HS-5 (cell line): ENCODE data around the gene MUC6.

Experiments used
- DNase-seq: peaks from one replicate; pipeline ENCODE4 v3.0.0-alpha.2; 2012; ENCODE audit warnings: low read depth

Gene MUC6

DNA sequence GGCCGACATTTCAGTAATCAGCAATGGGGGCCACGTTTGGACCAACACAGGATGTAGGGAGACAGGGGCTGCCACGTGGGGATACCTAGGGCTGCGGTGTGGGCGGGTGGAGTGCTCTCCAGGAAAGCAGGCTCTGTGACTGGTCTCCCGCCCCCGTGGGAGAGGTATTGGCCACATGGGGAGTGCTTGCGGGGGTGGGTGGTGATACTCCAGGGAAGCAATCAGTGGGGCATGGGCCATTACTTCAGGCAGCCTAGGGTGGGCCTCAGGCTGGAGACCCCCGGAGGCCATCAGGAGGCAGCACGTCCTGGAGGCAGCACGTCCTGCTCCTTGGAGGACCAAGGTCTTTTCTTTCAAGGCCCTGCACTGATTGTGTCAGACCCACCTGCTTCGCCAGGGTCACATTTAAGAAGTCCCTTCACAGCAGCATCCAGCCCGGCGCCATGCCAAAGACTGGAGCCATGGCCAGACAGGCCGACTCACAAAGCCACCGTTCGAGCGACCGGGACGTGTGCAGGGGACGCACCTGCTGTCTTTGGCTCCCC lies 35.1 kb upstream of the MUC6 start:
- no peak for DNase-seq

DNA sequence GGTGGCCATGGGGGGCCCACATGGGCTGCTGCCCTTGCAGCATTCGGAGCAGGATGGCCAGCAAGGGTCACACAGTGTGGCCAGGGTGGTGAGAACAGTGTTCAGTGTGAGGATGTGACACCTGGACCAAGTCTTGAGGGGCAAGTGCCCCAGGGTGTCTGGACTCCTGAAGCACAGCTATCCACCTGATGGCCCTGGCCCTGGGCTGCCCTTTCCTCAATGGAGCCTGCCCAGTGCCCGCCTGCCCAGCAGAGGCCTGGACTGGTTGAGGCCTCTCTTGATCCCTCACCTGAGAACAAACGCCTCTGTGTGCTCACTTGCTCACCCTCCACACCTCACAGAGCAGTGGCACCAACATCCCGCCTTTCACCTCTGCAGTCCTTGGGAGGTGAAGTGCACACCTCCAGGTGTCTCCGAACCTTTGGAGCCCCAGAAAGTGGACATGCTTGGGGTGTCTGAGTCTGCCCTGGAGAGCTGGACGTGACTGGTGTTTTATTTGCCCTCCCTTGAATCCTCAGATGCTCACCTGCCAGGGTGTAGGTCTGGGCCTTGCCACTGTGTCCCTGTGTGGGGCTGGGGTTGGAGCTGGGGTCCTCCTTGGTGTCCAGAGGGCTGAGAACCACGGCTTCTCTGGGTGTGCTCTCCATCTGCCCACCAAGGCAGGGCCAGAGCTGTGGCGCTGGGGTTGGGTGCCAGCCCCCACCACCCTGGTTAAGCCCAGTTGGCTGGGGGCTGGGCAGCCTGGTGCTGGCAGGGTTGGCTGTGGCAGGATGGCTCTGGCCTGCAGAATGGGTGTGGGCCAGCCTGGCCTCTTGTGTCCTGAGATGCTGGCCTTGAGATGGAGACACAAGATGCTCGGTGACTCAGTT lies 34.3 kb upstream of the MUC6 start:
- no peak for DNase-seq

DNA sequence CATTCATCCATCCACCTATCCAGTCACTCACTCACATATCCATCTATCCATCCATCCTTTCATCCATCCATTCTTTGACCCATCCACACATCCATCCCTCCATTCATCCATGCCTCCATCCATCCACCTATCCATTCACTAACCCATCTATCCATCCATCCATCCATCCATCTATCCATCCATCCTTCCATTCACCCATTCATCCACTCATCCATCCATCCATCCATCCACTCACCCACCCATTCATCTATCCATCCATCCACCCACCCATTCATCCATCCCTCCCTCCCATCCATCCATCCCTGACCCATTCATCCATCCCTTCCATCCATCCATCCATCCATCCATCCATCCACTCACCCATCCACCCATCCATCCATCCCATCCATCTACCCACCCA lies 33.2 kb upstream of the MUC6 start:
- DNase-seq: no peak

DNA sequence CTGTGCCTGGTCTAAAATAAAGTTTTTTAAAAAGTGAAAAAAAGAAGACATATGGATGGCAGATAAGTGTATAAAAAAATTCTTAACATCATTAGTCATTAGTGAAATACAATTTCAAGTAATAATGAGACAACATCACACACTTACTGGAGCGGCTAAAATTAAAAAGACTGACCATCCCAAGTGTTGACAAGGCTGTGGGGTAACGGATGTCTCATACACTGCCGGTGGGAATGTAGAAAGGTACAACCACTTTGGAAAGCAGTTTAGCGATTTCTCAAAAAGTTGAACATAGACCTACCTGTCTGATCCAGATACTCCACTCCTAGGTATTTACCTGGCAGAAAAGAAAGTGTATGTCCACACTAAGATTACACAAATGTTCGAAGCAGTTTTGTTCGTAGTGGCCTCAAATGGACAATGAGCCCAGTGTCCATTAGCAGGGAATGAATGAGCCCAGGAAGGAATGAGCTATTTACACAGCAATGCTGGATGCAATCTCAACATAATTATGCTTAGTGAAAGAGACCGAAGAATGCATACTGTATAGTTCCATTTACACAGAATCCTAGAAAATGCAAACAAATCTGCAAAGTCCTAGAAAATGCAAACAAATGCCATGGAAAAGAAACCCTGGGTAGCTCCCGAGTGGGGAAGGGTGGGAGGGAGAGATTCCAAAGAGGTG lies 31.4 kb upstream of the MUC6 start:
- DNase-seq: no peak

DNA sequence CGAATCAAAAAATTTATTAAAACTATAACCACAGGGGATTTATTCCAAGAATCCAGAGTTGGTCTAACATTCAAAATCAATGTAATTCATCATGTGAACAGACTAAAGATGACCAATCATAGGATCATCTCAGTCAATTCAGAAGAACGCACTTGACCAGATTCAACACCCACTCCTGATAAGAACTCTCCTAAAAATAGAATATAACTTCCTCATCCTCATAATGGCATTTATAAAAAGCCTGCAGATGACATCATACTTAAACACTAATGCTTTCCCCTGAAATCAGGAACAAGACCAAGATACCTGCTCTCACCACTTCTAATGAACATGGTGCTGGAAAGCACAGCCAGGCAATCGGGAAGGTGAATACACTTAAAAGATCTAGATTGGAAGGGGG lies 27.6 kb upstream of the MUC6 start:
- no peak for DNase-seq

DNA sequence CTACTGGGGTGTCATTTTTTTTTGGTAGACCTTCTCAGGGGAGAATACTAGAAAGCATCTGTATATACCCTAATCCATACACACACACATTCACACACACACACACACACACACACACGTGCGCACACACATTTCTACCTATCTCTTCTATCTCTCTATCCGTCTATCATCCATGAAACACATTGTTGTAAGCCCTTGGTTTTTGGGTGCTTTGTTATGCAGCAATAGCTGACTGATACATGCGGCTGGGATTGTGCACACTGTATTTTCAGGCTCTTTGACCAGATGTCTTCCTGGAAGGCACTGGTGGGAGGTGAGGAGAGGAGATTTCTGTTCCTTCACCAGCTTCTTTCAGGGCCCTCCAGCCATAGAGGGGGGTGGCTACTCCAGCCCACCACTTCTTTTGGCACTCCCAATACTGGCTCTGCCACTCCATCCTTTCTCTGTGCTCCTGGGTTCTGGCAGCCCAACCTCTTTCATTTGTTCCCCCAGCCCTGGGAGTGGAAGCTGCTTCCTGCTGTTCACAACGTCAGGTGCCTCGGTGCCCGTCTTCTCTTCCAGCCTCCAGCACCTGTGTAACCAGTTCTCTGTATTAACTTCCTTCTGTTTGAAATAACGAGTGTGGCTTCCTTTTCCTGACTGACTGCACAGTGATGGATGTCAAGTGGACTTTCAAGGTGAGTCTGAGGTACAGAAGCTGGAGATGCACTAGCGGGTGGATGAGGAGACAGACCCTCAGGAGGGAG lies 25.7 kb upstream of the MUC6 start:
- no peak for DNase-seq

DNA sequence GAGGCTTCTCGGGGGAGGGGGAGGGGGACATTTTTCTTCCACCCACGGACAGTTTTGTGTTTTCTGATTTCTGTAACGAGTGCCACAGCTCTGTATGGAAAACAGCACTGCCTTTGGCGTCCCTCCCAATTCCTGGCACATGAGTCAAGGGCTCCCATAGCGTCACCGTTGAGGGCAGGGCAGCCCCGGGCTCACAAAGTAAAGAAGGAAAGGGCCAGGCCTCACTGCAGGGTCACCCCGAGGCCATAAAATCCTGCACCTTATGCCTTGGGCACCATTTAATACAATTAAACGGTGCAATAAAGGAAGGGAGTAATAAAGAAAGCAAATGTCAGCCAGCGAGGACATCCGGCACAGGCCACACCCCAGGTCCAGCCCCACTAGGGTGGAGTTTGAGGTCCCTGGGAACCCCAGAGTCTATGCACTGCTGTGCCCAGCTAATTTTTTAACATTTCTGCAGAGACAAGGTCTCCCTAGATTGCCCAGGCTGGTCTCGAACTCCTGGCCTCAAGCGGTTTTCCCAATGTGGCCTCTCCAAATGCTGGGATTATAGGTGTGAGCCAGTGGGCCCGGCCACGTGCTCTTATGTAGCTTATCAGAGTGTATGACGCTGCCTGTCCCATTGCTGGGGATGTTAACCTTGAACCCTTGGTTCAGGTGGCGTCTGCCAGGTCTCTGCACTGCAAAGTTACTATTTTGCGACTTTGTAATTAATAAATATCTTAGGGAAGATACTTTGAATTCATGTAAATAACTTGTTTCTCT lies 24.5 kb upstream of the MUC6 start:
- peak; percentile 11 for DNase-seq

DNA sequence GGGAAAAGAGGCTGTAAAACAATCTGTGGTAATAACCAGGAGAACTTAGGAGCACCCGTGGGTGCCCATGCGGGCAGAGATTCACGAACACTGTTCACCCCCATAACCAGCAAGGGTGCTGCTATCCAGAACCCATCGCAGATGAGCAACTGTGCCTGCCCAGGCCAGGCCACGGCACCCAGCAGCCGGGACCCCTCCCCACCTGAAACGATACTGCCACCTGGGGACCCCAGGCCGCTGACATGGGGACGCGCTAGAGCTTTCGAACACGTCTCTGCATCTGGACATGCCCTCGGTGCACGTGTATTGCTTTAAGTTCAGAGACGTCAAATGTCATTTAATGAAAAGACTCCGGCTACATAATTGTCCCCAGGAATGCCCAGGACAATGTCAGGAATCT lies 23.9 kb upstream of the MUC6 start:
- DNase-seq: no peak

DNA sequence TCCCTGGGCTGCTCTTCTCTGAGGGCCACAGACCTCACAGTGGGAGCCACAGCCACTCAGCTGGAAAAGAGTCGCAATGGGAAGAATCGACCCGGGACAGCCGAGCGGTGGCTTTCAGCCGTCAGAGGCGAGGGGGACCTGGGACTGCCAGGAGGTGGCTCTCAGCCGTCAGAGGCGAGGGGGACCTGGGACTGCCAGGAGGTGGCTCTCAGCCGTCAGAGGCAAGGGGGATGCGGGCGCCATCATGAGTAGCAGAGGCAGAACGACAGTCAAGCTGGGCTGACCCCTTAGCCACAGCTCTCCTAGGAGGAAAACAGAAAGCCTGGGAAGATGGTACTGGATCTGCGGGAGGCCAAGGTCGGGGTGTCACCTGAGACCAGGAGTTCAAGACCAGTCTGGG lies 23.2 kb upstream of the MUC6 start:
- no peak for DNase-seq

DNA sequence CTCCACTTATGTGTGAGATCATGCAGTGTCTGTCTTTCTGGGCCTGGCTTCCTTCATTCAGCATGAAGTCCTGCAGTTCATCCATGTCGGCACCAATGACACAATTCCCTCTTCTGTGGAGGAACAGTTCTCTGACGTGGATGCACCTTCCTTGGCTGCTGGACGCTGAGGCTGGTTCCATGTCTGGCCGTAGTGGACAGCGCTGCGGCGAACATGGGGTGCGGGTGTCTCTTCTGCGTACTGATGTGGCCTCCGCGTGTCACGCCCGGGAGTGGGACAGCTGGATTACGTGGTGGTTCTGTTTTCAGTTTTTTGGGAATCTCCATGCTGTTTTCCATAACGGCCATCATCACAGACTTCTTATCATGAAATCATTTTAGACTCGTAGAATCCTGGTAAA lies 21.3 kb upstream of the MUC6 start:
- DNase-seq: no peak

DNA sequence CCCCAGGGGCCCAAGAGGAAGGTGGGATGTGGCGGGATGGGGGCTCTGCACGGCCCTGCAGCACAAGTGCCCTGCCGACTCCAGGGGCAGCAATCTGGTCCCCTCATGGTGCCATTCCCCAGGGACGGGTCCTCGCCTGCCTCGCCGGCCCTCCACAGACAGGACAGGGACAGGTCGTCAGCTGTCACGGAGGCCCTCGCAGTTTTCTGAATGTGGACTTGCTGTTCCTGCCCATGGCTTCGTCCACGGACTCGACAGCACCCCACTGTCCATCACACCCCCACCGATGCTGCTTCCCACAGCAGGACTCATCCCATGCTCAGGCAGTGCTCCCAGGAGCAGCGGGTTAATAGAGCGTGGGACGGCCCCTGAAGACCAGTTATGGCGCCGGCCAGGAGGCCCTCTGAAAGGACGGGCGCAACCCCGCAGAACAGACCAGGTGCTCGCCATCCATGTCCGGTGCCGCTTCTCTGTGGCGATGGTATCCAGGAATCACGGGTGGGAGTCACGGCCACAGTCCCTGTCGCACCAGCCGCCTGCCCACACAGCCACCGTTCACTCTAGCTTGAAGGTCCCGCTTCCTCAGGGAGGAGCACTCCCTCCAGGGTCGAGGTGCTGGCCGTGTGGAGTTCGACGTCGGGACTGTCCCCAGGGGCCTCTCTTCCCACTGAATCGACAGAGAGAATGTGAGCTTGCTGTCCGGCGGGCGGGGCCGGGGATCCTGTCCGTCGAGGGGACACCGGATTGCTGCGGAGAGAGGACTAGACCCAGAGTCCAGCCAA lies 19.7 kb upstream of the MUC6 start:
- no peak for DNase-seq

DNA sequence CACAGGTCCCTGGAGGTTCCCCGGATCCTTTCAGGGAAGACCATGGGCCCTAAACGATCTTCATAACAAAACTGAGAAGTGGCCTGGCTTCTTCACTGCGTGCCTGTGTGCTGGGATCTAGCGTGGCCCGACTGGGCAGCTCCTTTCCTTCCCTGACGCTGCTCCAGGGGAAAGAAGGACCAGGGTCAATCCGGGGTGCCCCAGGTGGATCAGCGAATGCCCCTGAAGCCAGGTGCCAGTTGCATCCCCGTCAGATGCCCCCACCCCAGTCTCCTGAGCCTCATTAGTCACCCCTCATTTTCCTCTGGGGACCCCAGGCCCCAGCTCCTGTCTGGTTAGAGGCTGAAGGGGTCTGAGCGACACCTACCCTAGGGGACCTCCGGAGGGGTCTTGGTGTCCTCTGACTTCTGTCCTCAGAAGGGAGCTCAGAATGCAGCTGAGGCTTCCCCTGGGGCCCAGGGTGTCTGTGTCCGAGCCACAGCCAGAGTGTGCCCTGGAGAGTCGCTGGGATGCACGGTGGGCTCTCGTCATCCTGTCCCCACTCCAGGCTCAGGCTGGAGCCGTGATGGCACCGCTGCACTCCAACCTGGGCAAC lies 18.7 kb upstream of the MUC6 start:
- no peak for DNase-seq

DNA sequence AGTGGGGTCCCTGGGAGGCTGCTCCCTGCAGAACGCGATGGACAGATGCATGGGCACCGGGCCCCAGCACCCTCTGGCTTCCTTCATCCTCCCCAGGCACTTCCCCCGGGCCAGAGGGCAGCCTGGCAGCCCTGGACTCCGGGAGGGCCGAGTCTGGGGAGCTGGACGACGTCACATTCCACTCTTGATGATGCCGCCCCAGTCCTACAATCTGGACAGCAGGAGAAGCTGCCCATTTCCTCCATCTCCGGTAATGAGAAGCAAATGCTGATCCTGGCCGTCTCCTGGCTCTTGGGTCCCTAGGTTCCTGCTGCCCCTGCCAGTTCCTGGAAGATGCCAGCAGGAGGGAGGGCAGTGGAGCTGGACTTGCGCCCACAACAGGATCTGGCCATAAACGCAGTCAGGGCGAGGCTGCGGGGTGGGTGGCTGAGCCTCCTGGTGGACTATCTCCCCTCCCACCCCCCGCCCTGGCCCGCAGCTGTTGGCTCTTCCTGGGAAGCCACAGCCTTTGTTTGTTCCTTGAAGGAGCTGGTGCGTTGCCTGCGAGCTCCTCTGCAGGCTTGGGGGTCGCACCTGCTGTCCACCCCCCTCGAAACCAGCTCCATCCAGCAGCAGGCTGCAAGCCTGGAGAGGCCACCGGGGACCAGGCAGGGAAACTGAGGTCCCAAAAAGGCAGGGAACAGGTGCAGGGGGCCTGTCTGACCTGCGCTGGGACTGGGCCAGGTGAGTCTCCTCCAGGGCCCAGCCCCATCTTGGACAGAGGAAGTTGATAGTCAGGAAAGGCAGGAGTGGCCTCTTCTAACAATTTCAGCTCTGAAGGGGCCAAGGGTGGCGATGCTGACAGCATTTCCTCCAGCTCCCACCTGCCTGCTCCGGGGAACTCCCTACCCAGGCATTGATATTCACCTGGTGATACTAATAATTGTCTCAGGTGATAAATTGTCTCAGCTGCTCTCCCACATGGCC lies 17.9 kb upstream of the MUC6 start:
- no peak for DNase-seq

DNA sequence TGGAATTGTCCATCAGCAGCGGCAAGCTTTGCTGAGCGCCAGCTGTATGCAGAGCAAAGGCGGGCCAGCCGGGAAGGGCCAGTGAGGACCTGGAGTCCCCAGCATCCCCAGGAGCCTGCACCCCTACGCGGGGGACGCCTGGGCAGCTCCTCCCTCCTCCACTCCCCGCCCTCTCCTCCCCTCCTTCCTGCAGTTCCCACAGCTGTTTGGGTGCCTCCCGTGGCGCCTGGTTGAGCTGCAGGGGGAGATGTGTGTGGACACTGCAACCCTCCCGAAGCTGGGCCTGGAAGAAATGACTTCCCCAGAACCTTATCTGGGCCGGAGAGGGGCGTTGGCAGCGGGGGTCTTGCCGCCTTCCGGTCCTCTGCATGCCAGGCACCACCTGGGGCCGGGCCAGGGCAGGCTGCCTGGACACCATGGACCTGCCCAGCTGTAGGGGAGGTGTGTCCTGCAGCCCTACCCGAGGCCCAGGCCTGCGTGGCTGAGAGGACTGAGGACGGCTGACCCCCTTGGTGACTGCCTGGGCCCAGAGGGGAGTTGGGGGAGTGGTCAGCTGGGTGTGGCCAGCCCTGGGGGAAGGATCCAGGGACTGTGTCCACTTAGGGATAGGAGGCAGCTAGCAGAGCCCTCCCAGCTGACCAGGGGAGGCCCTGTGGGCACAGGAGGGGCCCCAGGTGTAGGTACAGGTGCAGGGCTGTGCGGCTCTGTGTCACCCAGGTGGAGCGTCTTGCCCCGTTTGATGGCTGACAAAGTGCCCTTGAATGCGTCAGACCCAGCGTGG lies 16.8 kb upstream of the MUC6 start:
- no peak for DNase-seq

DNA sequence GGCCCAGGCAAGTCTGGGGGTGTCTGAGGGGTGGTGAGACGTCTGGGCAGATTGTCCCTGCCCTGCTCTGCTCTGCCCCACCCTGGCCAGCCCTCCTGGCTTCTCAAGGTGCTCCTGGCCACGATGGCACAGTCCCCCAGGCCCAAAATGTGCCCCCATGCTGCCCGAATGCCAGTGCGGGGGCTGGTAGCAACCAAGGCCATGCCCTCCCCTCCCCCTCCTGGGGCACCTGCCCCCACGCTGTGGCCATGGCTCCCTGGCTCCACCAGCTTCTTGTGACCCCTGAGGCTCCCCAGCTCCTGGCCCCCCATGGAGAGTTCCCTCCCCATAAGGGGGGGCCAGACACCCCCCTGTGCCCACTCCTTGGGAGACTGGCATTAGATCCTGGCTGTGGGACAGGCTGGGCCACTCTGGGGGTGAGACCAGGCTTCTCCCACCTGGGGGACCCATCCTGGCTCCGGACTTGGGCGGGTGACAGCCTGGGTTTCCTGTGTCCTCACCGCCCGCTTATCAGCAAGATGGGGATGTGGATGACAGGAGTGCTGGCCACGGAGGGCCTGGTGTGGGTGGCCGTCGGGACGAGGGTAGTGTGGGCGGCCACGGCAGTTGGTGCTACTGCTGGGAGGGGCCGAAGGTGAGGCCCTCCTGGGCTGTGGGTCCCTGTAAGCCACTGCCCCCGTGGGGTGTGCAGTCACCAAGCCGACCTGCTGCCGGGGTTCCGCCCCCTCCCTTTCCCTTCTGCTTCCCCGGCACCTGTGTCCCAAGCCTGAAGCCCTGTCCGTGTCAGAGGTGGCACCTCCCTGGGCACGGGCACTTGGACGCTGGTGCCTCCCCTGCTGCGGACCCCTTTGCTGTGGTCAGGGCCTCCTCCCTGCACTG lies 15.9 kb upstream of the MUC6 start:
- no peak for DNase-seq

DNA sequence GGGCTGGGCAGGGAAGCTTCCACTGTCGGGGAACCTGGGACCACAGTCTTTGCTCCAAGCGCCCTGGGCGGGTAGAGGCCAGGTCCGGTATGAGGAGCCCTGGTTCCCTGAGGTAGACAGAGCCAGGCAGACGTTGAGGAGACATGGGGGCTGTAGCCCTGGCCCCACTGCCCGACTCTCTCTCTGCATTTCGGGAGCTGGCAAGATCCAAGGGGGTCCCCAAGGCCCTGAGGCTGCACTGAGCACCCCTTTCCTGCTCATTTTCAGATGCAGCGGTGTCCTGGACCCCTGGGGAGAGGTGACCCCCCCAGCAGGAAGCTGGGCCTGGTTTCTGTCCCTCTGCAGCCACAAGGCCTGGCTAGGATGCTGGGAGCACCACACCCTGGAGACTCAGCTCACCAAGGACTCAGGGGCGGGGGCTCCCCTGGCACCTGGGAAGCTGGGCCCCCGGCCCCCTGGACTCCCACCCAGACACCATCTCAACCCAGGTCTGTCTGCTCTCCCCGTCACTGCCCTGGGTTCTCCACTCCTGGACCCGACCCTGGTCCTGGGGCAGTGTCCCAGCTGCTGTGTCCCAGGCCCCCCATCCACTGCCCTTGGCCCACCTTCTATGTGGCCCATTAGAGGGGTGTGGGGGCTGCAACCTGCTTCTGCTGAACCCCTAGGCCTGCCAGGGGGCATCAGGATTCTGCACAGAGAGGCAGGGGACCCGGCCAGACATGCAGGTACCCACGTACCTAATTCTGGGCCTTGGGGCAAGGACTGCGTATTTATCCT lies 15.0 kb upstream of the MUC6 start:
- no peak for DNase-seq
